NOMO-1 treated with DMSO at 0.1 percent for 48 hours (cell line): Measurements from ENCODE around the gene ADORA1.

Experiments
- DNase-seq: peaks from one replicate; lab custom pipeline; 2025; ENCODE audit not compliant: unreplicated experiment; lab: John Stamatoyannopoulos, UW

ADORA1 gene

GRCh38 chr1:203140743-203141520, 13.4 kb downstream of the ADORA1 start:
- DNase-seq: no peak

GRCh38 chr1:203142124-203142523, 14.6 kb downstream of the ADORA1 start:
- no peak for DNase-seq

GRCh38 chr1:203142684-203143408, 15.3 kb downstream of the ADORA1 start:
- no peak for DNase-seq

- no peak for DNase-seq
Observed at GRCh38 chr1:203143641-203144040, 16.1 kb downstream of the ADORA1 start.

- no peak for DNase-seq
Observed at GRCh38 chr1:203144661-203145060, 17.1 kb downstream of the ADORA1 start.

GRCh38 chr1:203145321-203146041, 18.0 kb downstream of the ADORA1 start:
- no peak for DNase-seq

- no peak for DNase-seq
Observed at GRCh38 chr1:203146042-203146369, 18.5 kb downstream of the ADORA1 start.

- no peak for DNase-seq
Observed at GRCh38 chr1:203146537-203146936, 19.0 kb downstream of the ADORA1 start.

- no peak for DNase-seq
Observed at GRCh38 chr1:203147376-203147775, 19.9 kb downstream of the ADORA1 start.

GRCh38 chr1:203148127-203148526, 20.6 kb downstream of the ADORA1 start:
- DNase-seq: no peak

GRCh38 chr1:203148579-203148978, 21.1 kb downstream of the ADORA1 start:
- DNase-seq: no peak

GRCh38 chr1:203149188-203149840, 21.8 kb downstream of the ADORA1 start:
- DNase-seq: peak; percentile 27

GRCh38 chr1:203150511-203151297, 23.2 kb downstream of the ADORA1 start:
- no peak for DNase-seq

GRCh38 chr1:203151362-203152157, 24.0 kb downstream of the ADORA1 start:
- DNase-seq: no peak

GRCh38 chr1:203152158-203153034, 24.9 kb downstream of the ADORA1 start:
- DNase-seq: no peak

- DNase-seq: no peak
Observed at GRCh38 chr1:203153051-203153988, 25.8 kb downstream of the ADORA1 start.

GRCh38 chr1:203153989-203154821, 26.7 kb downstream of the ADORA1 start:
- no peak for DNase-seq
